ENCODE data around the gene TACR1. TPM values are rescaled to one million over a fixed set of nuclear protein-coding genes. Genes with fewer than 3 reads are reported as not detected.
"Not testable (repeated sequence)": the region's sequence is repeated elsewhere in the genome, so short reads cannot be mapped to it uniquely, and the experiment has no call there.

TACR1 gene
- total RNA-seq, 1 donor from 2014 or later = not detected

- no peak overlapping the region for H3K4me3 Mint-ChIP-seq (ENCODE audit: unreplicated experiment)
- no peak for DNase-seq (ENCODE audit: extremely low spot score, unreplicated experiment)
Observed at GRCh38 chr2:75224636-75225094, 25.3 kb upstream of the TACR1 start.

DNA sequence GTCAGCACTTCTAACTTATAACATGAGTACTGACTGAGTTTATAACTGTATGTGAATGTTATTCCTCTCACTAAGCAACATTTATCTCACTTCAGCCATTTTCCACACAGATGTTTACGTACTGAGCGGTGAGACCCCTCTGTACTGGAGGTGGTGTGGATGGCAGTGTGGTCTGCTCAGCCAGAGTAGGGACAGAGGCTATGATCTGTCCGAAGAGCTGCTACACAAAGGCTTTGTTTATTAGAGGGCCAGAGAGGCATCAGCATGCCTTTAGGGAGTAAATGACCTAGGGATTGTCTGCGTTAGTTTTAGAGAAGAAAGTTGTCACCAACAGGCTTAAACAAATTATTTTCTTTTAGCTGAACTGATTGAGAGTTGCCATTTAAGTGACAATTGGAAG, 23.2 kb upstream of the TACR1 start:
- H3K36me3 Mint-ChIP-seq (ENCODE audit: unreplicated experiment) = no peaks in the 10 kb centered on the region
- H3K27me3 Mint-ChIP-seq (ENCODE audit: unreplicated experiment) = peaks cover 6% of the 10 kb centered on the region

More at GRCh38 chr2:75224636-75225094, 25.3 kb upstream of the TACR1 start:
- TF ChIP-seq, protein P1, sequence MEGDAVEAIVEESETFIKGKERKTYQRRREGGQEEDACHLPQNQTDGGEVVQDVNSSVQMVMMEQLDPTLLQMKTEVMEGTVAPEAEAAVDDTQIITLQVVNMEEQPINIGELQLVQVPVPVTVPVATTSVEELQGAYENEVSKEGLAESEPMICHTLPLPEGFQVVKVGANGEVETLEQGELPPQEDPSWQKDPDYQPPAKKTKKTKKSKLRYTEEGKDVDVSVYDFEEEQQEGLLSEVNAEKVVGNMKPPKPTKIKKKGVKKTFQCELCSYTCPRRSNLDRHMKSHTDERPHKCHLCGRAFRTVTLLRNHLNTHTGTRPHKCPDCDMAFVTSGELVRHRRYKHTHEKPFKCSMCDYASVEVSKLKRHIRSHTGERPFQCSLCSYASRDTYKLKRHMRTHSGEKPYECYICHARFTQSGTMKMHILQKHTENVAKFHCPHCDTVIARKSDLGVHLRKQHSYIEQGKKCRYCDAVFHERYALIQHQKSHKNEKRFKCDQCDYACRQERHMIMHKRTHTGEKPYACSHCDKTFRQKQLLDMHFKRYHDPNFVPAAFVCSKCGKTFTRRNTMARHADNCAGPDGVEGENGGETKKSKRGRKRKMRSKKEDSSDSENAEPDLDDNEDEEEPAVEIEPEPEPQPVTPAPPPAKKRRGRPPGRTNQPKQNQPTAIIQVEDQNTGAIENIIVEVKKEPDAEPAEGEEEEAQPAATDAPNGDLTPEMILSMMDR (IDR thresholded peaks at IDR 0.05) = no peak
- H3K27ac Mint-ChIP-seq (ENCODE audit: unreplicated experiment) = no peak overlapping the region
- no peaks in the 10 kb centered on the region for H3K4me1 Mint-ChIP-seq (ENCODE audit: unreplicated experiment)
- H3K36me3 Mint-ChIP-seq (ENCODE audit: unreplicated experiment) = no peaks in the 10 kb centered on the region
- H3K9me3 Mint-ChIP-seq (ENCODE audit: unreplicated experiment) = no peaks in the 10 kb centered on the region
- peaks cover 3% of the 10 kb centered on the region for H3K27me3 Mint-ChIP-seq (ENCODE audit: unreplicated experiment)

GRCh38 chr2:75221862-75222261, 22.5 kb upstream of the TACR1 start:
- no peaks in the 10 kb centered on the region for H3K4me1 Mint-ChIP-seq (ENCODE audit: unreplicated experiment)

More for the DNA sequence above, 23.2 kb upstream of the TACR1 start:
- no peak overlapping the region for H3K27ac Mint-ChIP-seq (ENCODE audit: unreplicated experiment)
- H3K4me1 Mint-ChIP-seq (ENCODE audit: unreplicated experiment) = no peaks in the 10 kb centered on the region
- no peak for DNase-seq (ENCODE audit: extremely low spot score, unreplicated experiment)
- no peaks in the 10 kb centered on the region for H3K9me3 Mint-ChIP-seq (ENCODE audit: unreplicated experiment)
- no peak overlapping the region for H3K4me3 Mint-ChIP-seq (ENCODE audit: unreplicated experiment)
- TF ChIP-seq, protein P1 (IDR thresholded peaks at IDR 0.05) = no peak

DNA sequence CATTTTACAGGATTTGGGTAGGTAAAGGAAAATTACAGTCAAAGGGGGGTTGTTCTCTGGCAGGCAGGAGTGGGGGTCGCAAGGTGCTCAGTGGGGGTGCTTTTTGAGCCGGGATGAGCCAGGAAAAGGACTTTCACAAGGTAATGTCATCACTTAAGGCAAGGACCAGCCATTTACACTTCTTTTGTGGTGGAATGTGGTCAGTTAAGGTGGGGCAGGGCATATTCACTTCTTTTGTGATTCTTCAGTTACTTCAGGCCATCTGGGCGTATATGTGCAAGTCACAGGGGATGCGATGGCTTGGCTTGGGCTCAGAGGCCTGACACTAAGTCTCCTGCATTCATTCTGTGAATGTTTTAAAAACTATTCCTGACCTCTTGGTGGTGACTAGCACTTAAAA, 19.9 kb upstream of the TACR1 start:
- not testable (repeated sequence) for H3K36me3 Mint-ChIP-seq (ENCODE audit: unreplicated experiment); H3K27ac Mint-ChIP-seq (ENCODE audit: unreplicated experiment); H3K4me3 Mint-ChIP-seq (ENCODE audit: unreplicated experiment); H3K27me3 Mint-ChIP-seq (ENCODE audit: unreplicated experiment); H3K9me3 Mint-ChIP-seq (ENCODE audit: unreplicated experiment); H3K4me1 Mint-ChIP-seq (ENCODE audit: unreplicated experiment); DNase-seq (ENCODE audit: extremely low spot score, unreplicated experiment)

More at GRCh38 chr2:75221862-75222261, 22.5 kb upstream of the TACR1 start:
- TF ChIP-seq, protein P1 (IDR thresholded peaks at IDR 0.05) = no peak
- Mint-ChIP-seq H3K27me3 (ENCODE audit: unreplicated experiment) (peaks cover 6% of the 10 kb centered on the region), H3K4me3 (ENCODE audit: unreplicated experiment) (no peak overlapping the region), H3K27ac (ENCODE audit: unreplicated experiment) (no peak overlapping the region), H3K36me3 (ENCODE audit: unreplicated experiment) (no peaks in the 10 kb centered on the region), H3K9me3 (ENCODE audit: unreplicated experiment) (no peaks in the 10 kb centered on the region)
- no peak for DNase-seq (ENCODE audit: extremely low spot score, unreplicated experiment)

GRCh38 chr2:75211266-75211770, 12.0 kb upstream of the TACR1 start:
- no peak for DNase-seq (ENCODE audit: extremely low spot score, unreplicated experiment)
- H3K4me3 Mint-ChIP-seq (ENCODE audit: unreplicated experiment) = no peak overlapping the region
- peaks cover 1% of the 10 kb centered on the region for H3K36me3 Mint-ChIP-seq (ENCODE audit: unreplicated experiment)
- H3K9me3 Mint-ChIP-seq (ENCODE audit: unreplicated experiment) = no peaks in the 10 kb centered on the region
- no peak overlapping the region for H3K27ac Mint-ChIP-seq (ENCODE audit: unreplicated experiment)
- TF ChIP-seq, protein P1 (IDR thresholded peaks at IDR 0.05) = no peak
- peaks cover 34% of the 10 kb centered on the region for H3K27me3 Mint-ChIP-seq (ENCODE audit: unreplicated experiment)
- peaks cover 3% of the 10 kb centered on the region for H3K4me1 Mint-ChIP-seq (ENCODE audit: unreplicated experiment)

Measured in osteocyte (in vitro differentiated cells).